ENCODE measurements around the gene FAM184A. TPM values are rescaled to one million over a fixed set of nuclear protein-coding genes. Genes with fewer than 3 reads are reported as not detected.

Gene FAM184A
- polyA plus RNA-seq, 1 donor (not counting 4 experiments of a cell fraction or from before 2014, with no cell fraction given) = 0.20 TPM

GRCh38 chr6:119109654-119110325, 31.3 kb upstream of the FAM184A start:
- Histone ChIP-seq H2AFZ (ENCODE audit: control insufficient read depth, low read length) (no peak overlapping the region), H3K4me1 (ENCODE audit: control insufficient read depth, extremely low read depth, insufficient read depth, low read length) (no peaks in the 10 kb centered on the region), H3K4me3 (ENCODE audit: control insufficient read depth in 2 of 3, extremely low read depth in 1 of 3, insufficient read depth in 2 of 3, low read depth in 1 of 3, low read length in 3 of 3) (no peak overlapping the region), H3K9me3 (ENCODE audit: control insufficient read depth, low read depth, low read length) (no peaks in the 10 kb centered on the region), H3K79me2 (ENCODE audit: control insufficient read depth, insufficient read depth, low read length) (no peaks in the 10 kb centered on the region), H3K4me2 (ENCODE audit: control insufficient read depth, extremely low read depth, insufficient read depth, low read depth, low read length) (no peak overlapping the region), H4K20me1 (ENCODE audit: control insufficient read depth, extremely low read depth, insufficient read depth, low read length) (no peaks in the 10 kb centered on the region), H3K27ac (ENCODE audit: control insufficient read depth, insufficient read depth, low read length) (no peak overlapping the region), H3K9me1 (ENCODE audit: control insufficient read depth, extremely low read depth, insufficient read depth, low read length) (no peaks in the 10 kb centered on the region), H3K36me3 (ENCODE audit: control insufficient read depth in 2 of 2, extremely low read depth in 1 of 2, insufficient read depth in 2 of 2, low read length in 2 of 2) (no peaks in the 10 kb centered on the region), H3K9ac (ENCODE audit: control insufficient read depth, extremely low read depth, insufficient read depth, low read length) (no peak overlapping the region), H3K27me3 (ENCODE audit: control insufficient read depth, extremely low read depth, insufficient read depth, low read length) (no peaks in the 10 kb centered on the region)
- TF ChIP-seq EZH2 (IDR thresholded peaks at IDR 0.05; ENCODE audit: low read length) (no peak), CTCF (optimal IDR thresholded peaks at IDR 0.05 in 1 of 3, IDR thresholded peaks at IDR 0.05 in 1 of 3, conservative IDR thresholded peaks at IDR 0.05 in 1 of 3; ENCODE audit: extremely low read depth in 1 of 3, insufficient read depth in 2 of 3, low read length in 3 of 3) (no peak)
- dilution Hi-C loops (cut with MboI; ENCODE audit: extremely low pct_ligation_motif_present, low sequenced_read_pairs) = loop anchor here (25.0 kb wide), 1 partner anchor 147 kb away; no protein-coding TSS in a partner anchor
- FAIRE-seq (no peak), DNase-seq (ENCODE audit: low read depth, low spot score) (no peak)

- no peaks in the 10 kb centered on the region for H3K27me3 ChIP-seq (ENCODE audit: control insufficient read depth, extremely low read depth, insufficient read depth, low read length)
- no peak for DNase-seq (ENCODE audit: low read depth, low spot score)
- no peak overlapping the region for H3K4me2 ChIP-seq (ENCODE audit: control insufficient read depth, extremely low read depth, insufficient read depth, low read depth, low read length)
- H3K9me3 ChIP-seq (ENCODE audit: control insufficient read depth, low read depth, low read length) = no peaks in the 10 kb centered on the region
- dilution Hi-C loops (cut with MboI; ENCODE audit: extremely low pct_ligation_motif_present, low sequenced_read_pairs) = loop anchor here (25.0 kb wide), 1 partner anchor 146 kb away; no protein-coding TSS in a partner anchor
- no peaks in the 10 kb centered on the region for H3K36me3 ChIP-seq (ENCODE audit: control insufficient read depth in 2 of 2, extremely low read depth in 1 of 2, insufficient read depth in 2 of 2, low read length in 2 of 2)
- no peaks in the 10 kb centered on the region for H3K4me1 ChIP-seq (ENCODE audit: control insufficient read depth, extremely low read depth, insufficient read depth, low read length)
- no peak overlapping the region for H3K27ac ChIP-seq (ENCODE audit: control insufficient read depth, insufficient read depth, low read length)
- no peak for FAIRE-seq
- H3K4me3 ChIP-seq (ENCODE audit: control insufficient read depth in 2 of 3, extremely low read depth in 1 of 3, insufficient read depth in 2 of 3, low read depth in 1 of 3, low read length in 3 of 3) = no peak overlapping the region
- H4K20me1 ChIP-seq (ENCODE audit: control insufficient read depth, extremely low read depth, insufficient read depth, low read length) = no peaks in the 10 kb centered on the region
- no peak overlapping the region for H2AFZ ChIP-seq (ENCODE audit: control insufficient read depth, low read length)
- no peaks in the 10 kb centered on the region for H3K79me2 ChIP-seq (ENCODE audit: control insufficient read depth, insufficient read depth, low read length)
- H3K9ac ChIP-seq (ENCODE audit: control insufficient read depth, extremely low read depth, insufficient read depth, low read length) = no peak overlapping the region
- TF ChIP-seq EZH2 (IDR thresholded peaks at IDR 0.05; ENCODE audit: low read length) (no peak), CTCF (optimal IDR thresholded peaks at IDR 0.05 in 1 of 3, IDR thresholded peaks at IDR 0.05 in 1 of 3, conservative IDR thresholded peaks at IDR 0.05 in 1 of 3; ENCODE audit: extremely low read depth in 1 of 3, insufficient read depth in 2 of 3, low read length in 3 of 3) (no peak)
- H3K9me1 ChIP-seq (ENCODE audit: control insufficient read depth, extremely low read depth, insufficient read depth, low read length) = no peaks in the 10 kb centered on the region
Observed at GRCh38 chr6:119108076-119108475, 29.6 kb upstream of the FAM184A start.

All from keratinocyte (primary cell).